ENCODE results near the gene ZNF516.

Gene ZNF516

GRCh38 chr18:76451396-76452331, 43.4 kb downstream of the ZNF516 start:
- DNase-seq = peak in 1 of 2 experiments; percentile 46

DNA sequence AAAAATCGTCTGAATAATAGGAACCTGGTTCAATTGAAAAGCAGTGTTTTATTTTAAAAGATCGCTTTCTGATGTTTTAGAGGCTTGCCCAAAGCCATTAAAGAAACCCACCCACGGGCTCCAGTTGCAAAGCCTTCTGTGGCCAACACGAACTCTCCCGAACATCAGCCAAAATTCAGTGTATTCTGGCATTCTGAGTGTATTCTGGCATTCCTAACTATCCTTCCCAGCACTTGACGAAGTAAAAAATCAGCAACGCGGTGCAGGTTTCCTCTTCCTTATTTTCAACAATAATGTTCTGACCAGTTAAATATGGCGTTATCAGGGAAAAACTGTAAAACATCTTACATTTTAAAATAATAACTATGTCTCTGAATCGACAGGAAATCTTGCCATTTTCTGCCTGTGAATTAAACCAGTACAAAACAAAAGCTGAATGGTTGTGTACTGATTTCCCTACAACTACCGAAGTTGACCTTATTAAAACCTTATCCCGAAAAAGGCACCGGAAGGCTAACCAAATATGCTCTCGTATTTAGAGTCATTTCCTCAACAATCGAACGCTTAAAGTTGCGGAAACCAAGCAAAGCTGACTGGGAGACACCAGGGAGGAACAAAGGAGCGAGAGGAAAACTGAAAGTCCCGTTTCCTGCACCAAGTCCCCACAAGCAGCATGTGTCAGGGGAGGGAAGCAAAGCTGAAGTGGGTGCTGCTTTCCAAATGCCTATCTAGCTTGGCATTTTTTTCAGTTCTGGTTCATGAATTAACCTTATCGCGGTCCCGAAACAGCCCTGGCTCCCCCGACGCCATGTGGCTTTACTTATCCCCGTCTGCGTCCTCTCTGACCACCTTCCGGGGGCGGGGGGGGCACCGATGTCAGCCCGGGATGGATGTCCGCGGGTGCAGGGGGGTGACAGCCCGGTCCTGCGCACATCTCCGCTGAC, 44.3 kb downstream of the ZNF516 start:
- peak; percentile 23 to 69 for DNase-seq

DNA sequence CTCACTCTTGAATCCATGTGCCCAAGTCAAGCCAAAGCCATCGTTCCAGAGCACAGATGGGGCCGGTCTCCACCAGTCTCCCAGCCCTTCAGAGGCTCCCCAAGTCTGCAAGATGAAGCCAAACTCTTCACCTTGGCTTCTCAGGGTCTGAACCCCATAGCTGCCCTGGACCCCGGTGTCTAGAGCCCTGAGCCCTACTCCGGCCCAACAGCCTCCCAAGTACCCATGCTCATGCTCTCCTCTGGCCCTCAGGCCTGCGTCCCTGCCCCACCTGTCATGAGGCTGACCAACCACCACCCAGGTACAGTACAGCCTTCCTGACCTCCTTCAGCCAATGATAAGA, 46.0 kb downstream of the ZNF516 start:
- DNase-seq = no peak

DNA sequence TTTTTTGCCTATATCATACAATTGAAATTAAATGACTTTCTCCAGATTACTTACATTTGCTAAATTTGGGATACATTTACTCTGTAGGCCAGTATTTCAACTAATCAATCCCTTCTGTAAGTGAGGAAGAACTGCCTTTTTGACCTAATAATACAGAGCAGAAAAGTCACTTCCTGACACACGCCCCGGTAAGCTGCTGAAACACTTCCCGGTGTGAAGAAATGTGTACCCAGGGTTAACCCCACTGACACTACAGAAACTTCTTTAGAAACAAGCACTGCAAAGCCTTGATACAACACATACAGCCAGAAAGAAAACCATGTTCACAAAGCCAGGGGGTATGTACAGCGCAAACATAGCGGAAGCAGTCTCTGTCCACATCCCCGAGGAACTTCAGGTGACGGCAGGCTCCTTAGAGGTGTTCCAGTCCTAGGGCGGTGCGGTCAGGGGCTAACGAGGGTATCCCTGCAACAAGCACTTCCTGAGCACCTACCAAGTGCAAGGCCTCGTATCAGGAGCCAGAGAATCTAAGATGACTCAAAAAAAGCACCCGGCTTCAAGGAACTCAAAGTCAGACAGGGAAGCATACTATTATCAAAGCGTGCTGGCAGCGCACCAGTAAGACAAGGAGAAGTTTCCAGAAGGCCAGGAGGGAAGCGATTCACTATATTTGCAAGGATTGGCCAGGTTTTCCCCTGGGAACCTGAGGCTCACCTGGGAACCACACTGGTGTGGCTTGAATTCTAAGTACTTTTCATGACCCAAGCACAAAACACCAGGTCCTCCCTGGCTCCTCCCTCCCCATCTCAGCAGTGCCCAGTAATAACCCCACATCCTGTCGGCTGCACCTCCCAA, 46.6 kb downstream of the ZNF516 start:
- no peak for DNase-seq

DNA sequence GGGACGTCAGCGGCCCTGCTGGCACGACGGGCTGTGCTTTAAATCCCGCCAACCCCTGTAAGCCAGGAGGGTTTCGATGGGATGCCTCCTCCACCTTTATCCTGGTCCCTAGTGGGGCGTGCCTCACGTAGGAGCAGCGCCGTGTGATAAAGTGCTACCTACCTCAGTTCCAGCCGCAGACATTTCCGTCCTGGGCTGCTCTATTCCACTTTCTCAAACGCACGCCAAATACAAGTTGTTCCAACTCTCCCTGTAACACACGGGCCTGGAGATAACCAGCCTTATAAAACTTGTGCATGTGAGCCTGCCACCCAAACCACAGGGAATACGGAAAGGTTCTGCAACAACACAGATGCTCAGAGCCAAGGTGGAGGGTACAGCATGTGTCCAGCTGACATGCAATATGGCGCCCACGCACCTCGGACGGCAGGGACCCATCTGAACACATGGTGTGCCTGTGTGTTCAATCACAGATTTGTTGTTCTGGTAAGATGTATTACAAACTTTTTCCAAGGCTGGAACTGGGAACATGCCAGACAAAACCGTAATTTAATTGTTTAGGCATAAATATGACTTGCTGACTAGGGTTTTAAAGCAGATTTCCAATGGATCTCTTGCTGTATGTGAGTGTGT, 47.7 kb downstream of the ZNF516 start:
- no peak for DNase-seq

GRCh38 chr18:76446321-76447257, 48.5 kb downstream of the ZNF516 start:
- no peak for DNase-seq

- no peak for DNase-seq
Observed at GRCh38 chr18:76445741-76446232, 49.3 kb downstream of the ZNF516 start.

GRCh38 chr18:76445275-76445674, 49.8 kb downstream of the ZNF516 start:
- DNase-seq = no peak

- no peak for DNase-seq
Observed at GRCh38 chr18:76444446-76445105, 50.5 kb downstream of the ZNF516 start.

GRCh38 chr18:76443519-76444445, 51.3 kb downstream of the ZNF516 start:
- no peak for DNase-seq

GRCh38 chr18:76442413-76443171, 52.5 kb downstream of the ZNF516 start:
- no peak for DNase-seq

DNA sequence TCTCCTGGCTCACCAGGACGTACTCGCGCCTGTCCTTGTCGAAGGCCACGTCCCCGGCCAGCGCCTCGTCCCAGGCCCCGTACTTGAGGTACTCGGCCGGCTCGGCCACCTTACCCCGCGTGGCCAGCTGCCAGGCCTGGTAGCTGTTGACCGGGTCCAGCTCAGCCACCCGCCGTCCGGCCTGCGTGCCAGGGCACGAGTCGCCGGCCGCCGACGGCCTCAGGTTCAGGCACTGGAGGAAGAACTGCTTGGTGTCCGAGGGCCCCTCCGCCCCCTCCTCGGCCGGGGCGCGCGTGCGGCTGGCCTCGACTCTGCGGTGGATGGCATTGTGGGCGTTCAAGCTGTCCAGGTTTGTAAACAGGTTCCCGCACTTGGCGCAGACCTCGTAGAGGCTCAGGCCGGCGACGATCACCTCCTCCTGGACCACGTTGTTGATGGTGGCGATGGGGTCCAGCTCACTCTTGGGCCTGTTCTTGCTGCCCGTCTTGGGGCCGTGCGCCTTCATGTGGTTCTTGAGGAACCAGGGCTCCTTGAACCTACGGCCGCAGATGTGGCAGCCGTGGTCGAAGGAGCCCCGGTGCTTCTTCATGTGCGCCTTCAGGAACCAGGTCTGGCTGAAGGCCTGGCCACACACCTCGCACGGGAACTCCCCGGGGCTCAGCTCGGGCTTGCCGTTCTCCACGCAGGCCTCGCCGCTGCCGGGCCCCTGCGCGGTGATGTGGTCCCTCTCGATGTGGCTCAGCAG, 53.2 kb downstream of the ZNF516 start:
- DNase-seq = no peak

DNA sequence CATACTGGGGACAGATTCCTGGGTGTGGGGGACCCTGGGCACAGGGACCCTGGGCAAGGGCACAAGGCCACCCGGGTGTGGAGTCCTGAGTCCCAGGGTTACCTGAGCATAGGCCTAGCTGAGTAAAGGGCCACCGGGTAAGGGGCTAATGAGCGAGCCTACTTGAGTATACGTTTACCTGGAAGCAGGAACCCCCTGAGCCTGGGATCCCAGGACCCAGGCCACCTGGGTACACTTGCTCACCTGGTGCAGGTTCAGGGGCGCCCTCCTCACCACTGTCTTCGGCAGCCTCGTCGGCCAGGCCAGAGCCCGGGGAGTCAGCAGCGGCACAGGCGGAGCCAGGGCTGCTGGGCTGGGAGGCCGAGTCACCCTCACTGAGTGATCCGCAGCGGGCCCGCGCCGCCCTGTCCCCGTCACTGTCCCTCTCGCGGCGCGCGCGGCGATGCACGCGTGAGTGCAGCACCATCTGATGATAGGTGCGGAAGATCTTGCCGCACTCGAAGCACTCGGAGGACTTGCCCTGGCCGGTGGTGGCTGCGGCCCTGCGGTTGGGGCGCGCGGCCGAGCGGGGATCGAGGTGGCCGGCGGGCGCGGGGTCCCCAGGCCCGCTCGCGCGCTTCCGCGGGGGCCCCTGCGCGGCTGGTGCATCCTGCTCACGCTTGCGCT, 53.9 kb downstream of the ZNF516 start:
- DNase-seq = no peak

- DNase-seq = no peak
Observed at GRCh38 chr18:76437910-76438309, 57.1 kb downstream of the ZNF516 start.

- no peak for DNase-seq
Observed at GRCh38 chr18:76437011-76437410, 58.0 kb downstream of the ZNF516 start.

GRCh38 chr18:76436342-76436741, 58.7 kb downstream of the ZNF516 start:
- DNase-seq = no peak

All from SHP77 (cell line).